ENCODE results near the gene MAPT.

The MAPT gene

DNA sequence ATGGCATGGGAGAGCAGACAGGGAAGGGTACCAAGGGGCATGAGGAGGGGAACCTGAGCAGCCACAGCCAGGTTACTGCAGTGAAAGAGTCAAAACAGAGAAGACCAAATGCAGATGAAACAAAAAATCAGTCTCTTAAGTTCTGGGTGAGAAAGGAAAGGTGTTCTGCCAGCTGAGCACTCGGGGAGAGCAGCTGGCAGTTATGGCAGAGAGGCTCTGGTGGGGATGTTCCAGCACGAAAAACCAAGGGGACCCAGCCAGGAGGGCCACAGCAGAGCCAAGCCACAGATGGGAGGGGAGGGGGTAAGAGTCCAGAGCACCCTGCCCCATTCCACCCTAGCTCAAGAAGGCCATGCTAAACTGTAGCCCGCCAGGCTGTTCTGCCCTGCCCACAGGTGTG is 136.4 kb downstream of the MAPT start:
- TF ChIP-seq, protein P1, sequence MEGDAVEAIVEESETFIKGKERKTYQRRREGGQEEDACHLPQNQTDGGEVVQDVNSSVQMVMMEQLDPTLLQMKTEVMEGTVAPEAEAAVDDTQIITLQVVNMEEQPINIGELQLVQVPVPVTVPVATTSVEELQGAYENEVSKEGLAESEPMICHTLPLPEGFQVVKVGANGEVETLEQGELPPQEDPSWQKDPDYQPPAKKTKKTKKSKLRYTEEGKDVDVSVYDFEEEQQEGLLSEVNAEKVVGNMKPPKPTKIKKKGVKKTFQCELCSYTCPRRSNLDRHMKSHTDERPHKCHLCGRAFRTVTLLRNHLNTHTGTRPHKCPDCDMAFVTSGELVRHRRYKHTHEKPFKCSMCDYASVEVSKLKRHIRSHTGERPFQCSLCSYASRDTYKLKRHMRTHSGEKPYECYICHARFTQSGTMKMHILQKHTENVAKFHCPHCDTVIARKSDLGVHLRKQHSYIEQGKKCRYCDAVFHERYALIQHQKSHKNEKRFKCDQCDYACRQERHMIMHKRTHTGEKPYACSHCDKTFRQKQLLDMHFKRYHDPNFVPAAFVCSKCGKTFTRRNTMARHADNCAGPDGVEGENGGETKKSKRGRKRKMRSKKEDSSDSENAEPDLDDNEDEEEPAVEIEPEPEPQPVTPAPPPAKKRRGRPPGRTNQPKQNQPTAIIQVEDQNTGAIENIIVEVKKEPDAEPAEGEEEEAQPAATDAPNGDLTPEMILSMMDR (IDR thresholded peaks at IDR 0.05; ENCODE audit: low read depth, low read length, missing control alignments) = no peak
- Histone ChIP-seq H3K27ac (no peak overlapping the region), H3K27me3 (replicated peaks) (no peaks in the 10 kb centered on the region), H3K36me3 (replicated peaks) (peaks cover 55% of the 10 kb centered on the region), H3K4me3 (ENCODE audit: low read depth, low read length) (no peak overlapping the region)
- in situ Hi-C loops (cut with HindIII; ENCODE audit: low pct_ligation_motif_present, low sequenced_read_pairs) = no loop called here
- DNase-seq = no peak

DNA sequence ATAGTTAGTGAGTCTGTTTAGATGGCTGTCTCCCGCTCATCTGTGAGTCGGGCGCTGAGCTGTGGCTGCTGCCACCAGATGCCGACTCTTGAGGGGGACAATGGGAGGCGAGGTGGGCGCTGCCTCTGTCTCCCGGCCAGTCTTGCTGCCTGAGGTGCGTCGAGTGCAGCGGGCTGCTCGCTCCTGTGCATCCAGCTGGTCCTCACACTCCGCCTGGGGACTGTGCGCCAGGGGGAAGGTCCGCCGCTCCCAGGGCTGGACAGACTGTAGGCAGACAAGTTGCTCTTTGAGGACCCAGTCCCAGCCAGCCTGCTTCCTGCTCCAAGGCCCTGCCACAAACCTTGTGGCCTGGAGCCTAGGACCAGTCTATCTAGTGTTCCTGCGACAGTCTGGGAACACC is 137.1 kb downstream of the MAPT start:
- TF ChIP-seq, protein P1 (IDR thresholded peaks at IDR 0.05; ENCODE audit: low read depth, low read length, missing control alignments) = no peak
- Histone ChIP-seq H3K27me3 (replicated peaks) (no peaks in the 10 kb centered on the region), H3K27ac (no peak overlapping the region), H3K4me3 (ENCODE audit: low read depth, low read length) (no peak overlapping the region), H3K36me3 (replicated peaks) (peaks cover 60% of the 10 kb centered on the region)
- in situ Hi-C loops (cut with HindIII; ENCODE audit: low pct_ligation_motif_present, low sequenced_read_pairs) = no loop called here
- DNase-seq = no peak

DNA sequence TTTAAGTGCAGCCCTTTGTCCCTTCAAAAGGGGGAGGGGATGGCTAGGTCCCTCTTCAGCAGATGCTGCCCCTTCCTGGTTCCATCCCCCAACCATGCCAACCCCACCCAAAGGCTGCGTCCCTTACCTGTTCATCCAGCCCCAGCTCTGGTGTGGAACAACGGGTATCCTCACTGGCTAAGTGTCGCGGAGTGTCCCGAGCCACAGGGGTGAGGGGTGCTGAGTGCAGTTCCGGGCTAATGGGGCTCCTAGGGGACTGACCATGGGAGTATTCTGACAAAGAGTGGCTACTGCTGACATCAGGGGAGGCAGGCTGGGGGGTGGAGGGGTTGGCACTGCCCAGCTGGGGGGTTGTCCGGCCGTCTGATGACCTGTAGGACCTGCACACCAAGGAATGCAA is 137.6 kb downstream of the MAPT start:
- Histone ChIP-seq H3K27ac (no peak overlapping the region), H3K36me3 (replicated peaks) (peaks cover 59% of the 10 kb centered on the region), H3K4me3 (ENCODE audit: low read depth, low read length) (no peak overlapping the region), H3K27me3 (replicated peaks) (no peaks in the 10 kb centered on the region)
- TF ChIP-seq, protein P1 (IDR thresholded peaks at IDR 0.05; ENCODE audit: low read depth, low read length, missing control alignments) = no peak
- no peak for DNase-seq
- in situ Hi-C loops (cut with HindIII; ENCODE audit: low pct_ligation_motif_present, low sequenced_read_pairs) = no loop called here

DNA sequence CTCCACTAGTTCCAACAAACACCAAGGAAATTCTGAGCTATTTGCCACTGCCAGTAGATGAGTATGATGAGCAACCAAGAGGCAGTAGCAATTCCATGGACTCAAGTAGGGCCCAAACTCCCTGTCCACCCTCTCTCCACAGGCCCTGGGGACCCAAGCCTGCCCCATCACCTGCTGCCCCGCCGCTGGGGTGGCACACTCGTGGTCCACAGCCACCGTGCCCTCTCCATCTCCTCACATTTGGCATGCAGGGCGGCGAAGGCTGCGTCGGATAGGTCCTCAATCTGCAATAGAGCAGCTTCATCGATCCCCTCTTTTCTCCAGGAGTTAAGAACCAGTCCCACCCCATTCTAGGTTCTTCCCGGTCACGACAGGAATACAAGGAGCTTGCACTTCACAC is 138.6 kb downstream of the MAPT start:
- TF ChIP-seq, protein P1 (IDR thresholded peaks at IDR 0.05; ENCODE audit: low read depth, low read length, missing control alignments) = no peak
- Histone ChIP-seq H3K36me3 (replicated peaks) (peaks cover 64% of the 10 kb centered on the region), H3K27ac (no peak overlapping the region), H3K4me3 (ENCODE audit: low read depth, low read length) (no peak overlapping the region), H3K27me3 (replicated peaks) (no peaks in the 10 kb centered on the region)
- in situ Hi-C loops (cut with HindIII; ENCODE audit: low pct_ligation_motif_present, low sequenced_read_pairs) = no loop called here
- DNase-seq = no peak

DNA sequence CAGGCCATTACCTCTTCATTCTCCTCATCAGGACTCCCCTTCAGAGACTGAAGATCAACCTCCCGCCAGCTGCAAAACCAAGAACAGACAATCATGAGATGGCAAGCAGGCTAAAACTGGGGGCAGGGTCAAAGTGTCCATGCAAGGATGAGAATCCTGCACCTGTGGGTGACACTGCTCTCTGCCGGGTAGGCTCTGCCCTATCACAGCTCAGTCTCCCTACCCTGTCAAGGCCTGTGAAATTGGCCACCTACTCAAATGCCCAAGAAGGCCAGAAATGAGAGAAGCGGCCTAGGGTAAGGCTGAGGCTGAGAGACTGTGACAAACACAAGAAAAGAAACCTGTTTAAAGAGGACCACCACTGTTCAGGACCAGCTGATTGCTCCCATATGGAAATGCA is 139.0 kb downstream of the MAPT start:
- TF ChIP-seq, protein P1 (IDR thresholded peaks at IDR 0.05; ENCODE audit: low read depth, low read length, missing control alignments) = no peak
- in situ Hi-C loops (cut with HindIII; ENCODE audit: low pct_ligation_motif_present, low sequenced_read_pairs) = no loop called here
- Histone ChIP-seq H3K27me3 (replicated peaks) (no peaks in the 10 kb centered on the region), H3K36me3 (replicated peaks) (peaks cover 68% of the 10 kb centered on the region), H3K4me3 (ENCODE audit: low read depth, low read length) (no peak overlapping the region), H3K27ac (no peak overlapping the region)
- DNase-seq = no peak

DNA sequence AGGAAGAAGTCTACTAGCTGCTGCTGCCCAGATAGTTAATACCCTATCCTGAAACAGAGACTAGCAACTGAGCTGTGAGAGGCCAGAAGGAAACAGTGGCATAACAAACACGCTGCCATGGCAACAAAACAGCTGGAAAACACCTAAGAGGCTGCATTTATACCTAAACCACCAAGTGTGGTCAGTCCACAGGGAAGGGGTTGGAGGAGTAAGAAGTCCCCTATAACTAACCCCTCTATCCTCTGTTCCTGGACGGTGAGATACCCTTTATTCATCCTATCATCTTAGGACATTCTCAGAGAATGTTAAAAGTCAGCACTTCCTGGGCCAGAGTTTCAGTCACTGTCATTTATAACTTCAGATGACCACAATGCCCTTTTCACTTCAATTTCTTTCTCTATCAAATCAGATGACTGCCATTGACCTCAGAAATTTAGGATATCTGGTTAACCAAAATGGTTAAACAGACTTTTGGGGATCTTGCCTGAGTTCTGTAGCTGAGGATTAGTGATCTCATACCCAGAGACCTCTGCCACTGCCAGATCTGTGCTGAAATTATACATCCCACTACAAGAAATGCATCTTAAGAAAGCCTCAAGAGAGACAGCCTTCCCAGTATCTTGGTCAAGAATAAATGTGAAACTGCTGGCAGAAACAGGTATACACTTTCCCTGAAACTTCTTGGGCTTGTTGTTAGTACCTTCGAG is 140.9 kb downstream of the MAPT start:
- Histone ChIP-seq H3K27ac (no peak overlapping the region), H3K4me3 (ENCODE audit: low read depth, low read length) (no peak overlapping the region), H3K27me3 (replicated peaks) (no peaks in the 10 kb centered on the region), H3K36me3 (replicated peaks) (peaks cover 80% of the 10 kb centered on the region)
- TF ChIP-seq, protein P1 (IDR thresholded peaks at IDR 0.05; ENCODE audit: low read depth, low read length, missing control alignments) = no peak
- in situ Hi-C loops (cut with HindIII; ENCODE audit: low pct_ligation_motif_present, low sequenced_read_pairs) = no loop called here
- DNase-seq = no peak

All from brain microvascular endothelial cell (primary cell).